OCI-LY1 (cell line): ENCODE results near the gene TAB3.

Source experiments
- H2AFZ ChIP-seq: fragments of 200-600 bp; sonication (generic), shearing (Covaris generic); 2 replicates; pipeline ENCODE4 v1.6.0; 2014; ENCODE audit warnings: antibody characterized with exemption, mild to moderate bottlenecking, low read length
- H3F3A ChIP-seq: fragments of 200-600 bp; sonication (generic), shearing (Covaris generic); 2 replicates; pipeline ENCODE4 v1.6.0; 2014; ENCODE audit warnings: mild to moderate bottlenecking, antibody characterized with exemption, low read length, moderate library complexity; ENCODE audit not compliant: insufficient read depth
- H3K27ac ChIP-seq: fragments of 200-600 bp; sonication (generic); 2 replicates; pipeline ENCODE4 v1.5.1; 2014; ENCODE audit warnings: low read length, mixed run types, mild to moderate bottlenecking, low read depth; ENCODE audit not compliant: poor library complexity, severe bottlenecking
- H3K27me3 ChIP-seq: fragments of 200-600 bp; sonication (generic); 2 replicates; pipeline ENCODE4 v1.6.0; 2014; ENCODE audit warnings: antibody characterized with exemption, mild to moderate bottlenecking, low read length, moderate library complexity; ENCODE audit not compliant: insufficient read depth
- H3K36me3 ChIP-seq: fragments of 200-600 bp; sonication (generic); 2 replicates; pipeline ENCODE4 v1.6.1; 2014; ENCODE audit warnings: mild to moderate bottlenecking, antibody characterized with exemption, low read length, moderate library complexity, mixed read lengths; ENCODE audit not compliant: insufficient read depth
- H3K4me1 ChIP-seq: fragments of 200-600 bp; sonication (generic); 2 replicates; pipeline ENCODE4 v1.5.1; 2014; ENCODE audit warnings: mild to moderate bottlenecking, low read length, moderate library complexity; ENCODE audit not compliant: insufficient read depth, severe bottlenecking
- H3K4me2 ChIP-seq: fragments of 200-600 bp; sonication (generic), shearing (Covaris generic); 2 replicates; pipeline ENCODE4 v1.6.1; 2014; ENCODE audit warnings: low read length
- H3K4me3 ChIP-seq: fragments of 200-600 bp; sonication (generic); 2 replicates; pipeline ENCODE4 v1.5.1; 2014; ENCODE audit warnings: low read length, low read depth, mild to moderate bottlenecking, mixed read lengths; ENCODE audit not compliant: poor library complexity, severe bottlenecking
- H3K79me2 ChIP-seq: fragments of 200-600 bp; shearing (Covaris generic); 2 replicates; pipeline ENCODE4 v1.6.1; 2016; ENCODE audit warnings: mixed run types, low read length, mixed read lengths; ENCODE audit not compliant: insufficient read depth
- H3K9ac ChIP-seq: fragments of 200-600 bp; sonication (generic), shearing (Covaris generic); 2 replicates; pipeline ENCODE4 v1.6.1; 2014; ENCODE audit warnings: mild to moderate bottlenecking, low read length, mixed read lengths
- H3K9me2 ChIP-seq: fragments of 200-600 bp; sonication (generic), shearing (Covaris generic); 2 replicates; pipeline ENCODE4 v1.6.1; 2014; ENCODE audit warnings: low read depth, mild to moderate bottlenecking, low read length, mixed read lengths
- H3K9me3 ChIP-seq: fragments of 200-600 bp; shearing (Covaris generic); 2 replicates; pipeline ENCODE4 v1.6.1; 2014; ENCODE audit warnings: low read length, mixed read lengths
- H4K20me1 ChIP-seq: fragments of 200-600 bp; sonication (generic), shearing (Covaris generic); 2 replicates; pipeline ENCODE4 v1.6.0; 2016; ENCODE audit warnings: mild to moderate bottlenecking, low read length; ENCODE audit not compliant: insufficient read depth
- EZH2 ChIP-seq: fragments of 200-600 bp; sonication (generic), shearing (Covaris generic); IDR thresholded peaks from 2 replicates; pipeline ENCODE4 v1.8.0; 2017; ENCODE audit warnings: borderline replicate concordance, mixed run types, mild to moderate bottlenecking, antibody characterized with exemption, low read length, moderate library complexity, mixed read lengths
- TF ChIP-seq, protein P1 (sequence below): fragments of 200-600 bp; sonication (generic), shearing (Covaris generic); IDR thresholded peaks from 2 replicates; pipeline ENCODE4 v1.5.1; 2017; ENCODE audit warnings: mild to moderate bottlenecking, antibody characterized with exemption, low read length, moderate library complexity, mixed read lengths

TAB3 gene

DNA sequence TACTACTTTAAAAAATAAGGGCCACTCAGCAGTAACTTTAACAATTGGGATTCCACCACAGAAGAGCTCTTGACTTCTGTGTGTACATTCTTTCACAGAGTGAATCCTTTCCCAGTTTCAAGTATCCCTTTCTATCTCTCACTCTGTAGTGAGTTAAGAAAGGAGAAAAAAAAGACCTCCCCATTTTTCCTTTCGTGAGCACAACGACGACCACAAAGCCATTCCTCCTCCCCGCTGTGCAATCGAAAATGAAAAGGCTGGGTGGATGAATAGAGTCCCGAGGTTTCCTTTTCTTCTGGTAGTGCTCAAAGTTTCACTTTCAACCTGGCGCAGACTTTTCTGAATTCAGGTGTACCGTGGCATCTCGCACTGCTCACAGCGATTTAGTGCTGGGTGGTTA lies 58.0 kb downstream of the TAB3 start:
- Histone ChIP-seq H3K4me2 (no peak overlapping the region), H3K36me3 (no peaks in the 10 kb centered on the region; the same call in 1 of the 2 replicates), H4K20me1 (no peaks in the 10 kb centered on the region), H3K4me3 (no peak overlapping the region), H3K79me2 (no peaks in the 10 kb centered on the region), H3F3A (no peaks in the 10 kb centered on the region), H3K9me3 (no peaks in the 10 kb centered on the region), H3K27me3 (no peaks in the 10 kb centered on the region), H3K9ac (no peak overlapping the region), H3K4me1 (no peaks in the 10 kb centered on the region), H3K27ac (no peak overlapping the region), H2AFZ (no peak overlapping the region), H3K9me2 (no peaks in the 10 kb centered on the region)
- TF ChIP-seq, protein P1, sequence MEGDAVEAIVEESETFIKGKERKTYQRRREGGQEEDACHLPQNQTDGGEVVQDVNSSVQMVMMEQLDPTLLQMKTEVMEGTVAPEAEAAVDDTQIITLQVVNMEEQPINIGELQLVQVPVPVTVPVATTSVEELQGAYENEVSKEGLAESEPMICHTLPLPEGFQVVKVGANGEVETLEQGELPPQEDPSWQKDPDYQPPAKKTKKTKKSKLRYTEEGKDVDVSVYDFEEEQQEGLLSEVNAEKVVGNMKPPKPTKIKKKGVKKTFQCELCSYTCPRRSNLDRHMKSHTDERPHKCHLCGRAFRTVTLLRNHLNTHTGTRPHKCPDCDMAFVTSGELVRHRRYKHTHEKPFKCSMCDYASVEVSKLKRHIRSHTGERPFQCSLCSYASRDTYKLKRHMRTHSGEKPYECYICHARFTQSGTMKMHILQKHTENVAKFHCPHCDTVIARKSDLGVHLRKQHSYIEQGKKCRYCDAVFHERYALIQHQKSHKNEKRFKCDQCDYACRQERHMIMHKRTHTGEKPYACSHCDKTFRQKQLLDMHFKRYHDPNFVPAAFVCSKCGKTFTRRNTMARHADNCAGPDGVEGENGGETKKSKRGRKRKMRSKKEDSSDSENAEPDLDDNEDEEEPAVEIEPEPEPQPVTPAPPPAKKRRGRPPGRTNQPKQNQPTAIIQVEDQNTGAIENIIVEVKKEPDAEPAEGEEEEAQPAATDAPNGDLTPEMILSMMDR, result no peak
- no peak for TF ChIP-seq EZH2

DNA sequence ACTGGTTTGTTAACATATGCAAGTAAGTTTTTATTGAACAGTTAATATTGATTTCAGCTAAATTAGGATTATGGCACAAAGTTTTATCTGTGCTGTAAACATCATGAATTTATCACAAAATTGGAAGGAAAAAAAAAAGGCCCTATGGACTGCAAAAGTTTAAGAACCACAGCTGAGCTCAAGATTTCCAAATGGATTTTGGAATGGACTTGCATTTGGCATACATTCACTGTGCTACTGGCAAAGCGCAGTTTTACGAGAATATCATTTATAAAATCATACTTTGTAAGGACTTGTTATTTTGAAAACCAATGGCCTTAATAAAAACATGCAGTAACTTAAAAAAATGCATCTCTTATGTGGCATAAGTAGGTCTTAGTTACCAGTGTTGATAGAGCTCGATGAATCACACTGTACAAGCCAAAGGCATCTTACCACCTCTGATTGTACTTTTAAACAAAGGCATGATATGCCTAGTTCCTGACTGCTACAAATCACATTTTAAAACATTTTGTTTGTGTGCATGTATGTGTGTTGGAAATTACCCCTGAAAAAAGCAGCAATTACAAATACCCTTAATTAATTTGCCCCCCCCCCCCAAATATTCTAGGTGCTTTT lies 58.6 kb downstream of the TAB3 start:
- Histone ChIP-seq H4K20me1 (no peaks in the 10 kb centered on the region), H3K9ac (no peak overlapping the region)

DNA sequence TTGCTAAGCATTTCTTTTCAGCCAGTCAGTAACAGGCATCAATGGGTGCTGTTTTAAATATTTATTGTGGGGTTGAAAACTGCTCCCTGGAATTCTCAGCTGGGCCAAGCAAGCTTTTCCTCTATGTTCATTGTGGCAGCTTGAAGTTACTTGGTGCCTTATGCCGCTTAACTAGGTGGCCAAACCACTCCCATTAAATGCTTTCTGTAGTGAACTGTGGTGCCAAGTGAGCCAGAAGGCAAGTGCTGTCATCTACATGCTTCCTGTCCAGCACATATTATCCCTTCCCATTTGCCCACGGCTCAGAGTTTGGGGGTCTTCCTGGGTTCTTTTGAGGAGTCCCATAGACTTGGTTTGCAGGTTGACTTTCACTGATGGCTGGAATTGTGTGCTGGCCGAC lies 64.8 kb downstream of the TAB3 start:
- Histone ChIP-seq H3K27me3 (no peaks in the 10 kb centered on the region), H3K27ac (no peak overlapping the region), H3K9me3 (no peaks in the 10 kb centered on the region), H2AFZ (no peak overlapping the region), H3K36me3 (no peaks in the 10 kb centered on the region), H3F3A (no peaks in the 10 kb centered on the region), H3K9ac (no peak overlapping the region), H3K9me2 (no peaks in the 10 kb centered on the region), H3K79me2 (no peaks in the 10 kb centered on the region), H3K4me3 (no peak overlapping the region), H3K4me1 (peaks cover 23% of the 10 kb centered on the region), H4K20me1 (no peaks in the 10 kb centered on the region), H3K4me2 (no peak overlapping the region)
- TF ChIP-seq EZH2, result no peak
- TF ChIP-seq, protein P1, result no peak

More for the DNA sequence above, 58.6 kb downstream of the TAB3 start:
- Histone ChIP-seq H3K4me1 (no peaks in the 10 kb centered on the region), H3K36me3 (no peaks in the 10 kb centered on the region; the same call in 1 of the 2 replicates), H3K9me2 (no peaks in the 10 kb centered on the region), H2AFZ (no peak overlapping the region), H3K4me3 (no peak overlapping the region), H3K27ac (no peak overlapping the region), H3K27me3 (no peaks in the 10 kb centered on the region), H3K79me2 (no peaks in the 10 kb centered on the region), H3K9me3 (no peaks in the 10 kb centered on the region), H3F3A (no peaks in the 10 kb centered on the region), H3K4me2 (no peak overlapping the region)
- TF ChIP-seq EZH2, result no peak
- TF ChIP-seq, protein P1, result no peak
